Caco-2 (cell line): ENCODE measurements around the gene ZNF222. TPM values are rescaled to one million over a fixed set of nuclear protein-coding genes. Genes with fewer than 3 reads are reported as not detected.

ENCODE experiments used
- BruUV-seq: library from RNA; stranded (reverse); fragments of 400-500 nt; replicated peaks from 2 replicates; lab custom pipeline; 2021; lab: Mats Ljungman, UMichigan
- CTCF ChIA-PET: fragments of 300-600 bp; sonication (Branson Sonifier 250); formaldehyde crosslinking; loops from one replicate; lab custom pipeline; 2022; ENCODE audit warnings: antibody characterized with exemption; lab: Charles Lee
- POLR2A ChIA-PET: fragments of 300-600 bp; sonication (Branson Sonifier 250); formaldehyde crosslinking; loops from one replicate; lab custom pipeline; 2022; ENCODE audit warnings: antibody characterized with exemption; lab: Charles Lee
- DNase-seq, 2 experiments: peaks; one replicate each; pipeline versions ENCODE4 v3.0.0 to v3.0.0-alpha.2; 2020 to 2022
- H3K27me3 ChIP-seq: replicated peaks from 2 replicates; pipeline ENCODE4 v1.6.0; 2011; ENCODE audit warnings: low read length; ENCODE audit not compliant: control insufficient read depth, insufficient read depth
- H3K36me3 ChIP-seq: 2 replicates; pipeline ENCODE4 v1.5.1; 2011; ENCODE audit warnings: low read length; ENCODE audit not compliant: control insufficient read depth, insufficient read depth
- H3K4me1 ChIP-seq: fragments of 250-450 bp; sonication (Bioruptor Pico); 2 replicates; pipeline ENCODE4 v1.5.1; 2020; ENCODE audit warnings: mild to moderate bottlenecking
- H3K4me3 ChIP-seq: 2 replicates; pipeline ENCODE4 v1.5.1; 2011; ENCODE audit warnings: low read depth, mild to moderate bottlenecking, control low read depth, low read length
- H3K9me3 ChIP-seq: fragments of 250-450 bp; sonication (Bioruptor Pico); 2 replicates; pipeline ENCODE4 v1.5.1; 2020; ENCODE audit warnings: mild to moderate bottlenecking, moderate library complexity
- H3K27ac Mint-ChIP-seq: one replicate; pipeline ENCODE4 v1.8.0; 2022; ENCODE audit warnings: mixed read lengths; ENCODE audit not compliant: unreplicated experiment
- H3K27me3 Mint-ChIP-seq: one replicate; pipeline ENCODE4 v1.8.0; 2022; ENCODE audit warnings: mixed read lengths; ENCODE audit not compliant: insufficient read depth, unreplicated experiment
- H3K36me3 Mint-ChIP-seq: one replicate; pipeline ENCODE4 v1.8.0; 2022; ENCODE audit warnings: mild to moderate bottlenecking, mixed read lengths; ENCODE audit not compliant: insufficient read depth, unreplicated experiment
- H3K4me1 Mint-ChIP-seq: one replicate; pipeline ENCODE4 v1.8.0; 2022; ENCODE audit warnings: low read depth, mixed read lengths; ENCODE audit not compliant: unreplicated experiment
- H3K4me3 Mint-ChIP-seq: one replicate; pipeline ENCODE4 v1.8.0; 2022; ENCODE audit warnings: mild to moderate bottlenecking, moderate library complexity, mixed read lengths; ENCODE audit not compliant: unreplicated experiment
- H3K9me3 Mint-ChIP-seq: one replicate; pipeline ENCODE4 v1.8.0; 2022; ENCODE audit warnings: mixed read lengths; ENCODE audit not compliant: unreplicated experiment
- CTCF ChIP-seq, 2 experiments: fragments of 200-600 bp in 1 of 2; IDR thresholded peaks; 1 replicate in 1 of 2; 2 replicates in 1 of 2; pipeline versions ENCODE4 v1.5.1 to v1.8.0; 2011 to 2022; ENCODE audit warnings: antibody characterized with exemption in 1 of 2, control low read depth in 1 of 2, inconsistent platforms in 1 of 2, low read depth in 1 of 2, low read length in 1 of 2, mild to moderate bottlenecking in 1 of 2, moderate library complexity in 1 of 2; ENCODE audit not compliant: insufficient read depth in 1 of 2, severe bottlenecking in 1 of 2, unreplicated experiment in 1 of 2
- intact Hi-C: fragments of 100-400 bp; cut with micrococcal nuclease; formaldehyde crosslinking; loops from one replicate; pipeline ENCODE4 v1.10.0; 2022; ENCODE audit not compliant: unreplicated experiment
- total RNA-seq: library from RNA; stranded (reverse); gene quantifications from 2 replicates; pipeline ENCODE4 v1.2.3, GENCODE V29; 2022

The ZNF222 gene
- total RNA-seq, 1 experiment from 2014 or later: 4.4 TPM

- H3K27me3 Mint-ChIP-seq: no peaks in the 10 kb centered on the region
- H3K4me1 Mint-ChIP-seq: no peaks in the 10 kb centered on the region
- peaks cover 49% of the 10 kb centered on the region for H3K36me3 Mint-ChIP-seq
- Histone ChIP-seq H3K4me1 (no peaks in the 10 kb centered on the region), H3K36me3 (peaks cover 5% of the 10 kb centered on the region), H3K9me3 (peaks cover 4% of the 10 kb centered on the region), H3K27me3 (no peaks in the 10 kb centered on the region), H3K4me3 (no peak overlapping the region)
- TF ChIP-seq CTCF (IDR thresholded peaks at IDR 0.05; ENCODE audit: insufficient read depth in 1 of 2, low read depth in 1 of 2, low read length in 1 of 2, severe bottlenecking in 1 of 2, unreplicated experiment in 1 of 2): no peak
- DNase-seq: no peak
- BruUV-seq: no TSS peak
- CTCF ChIA-PET: no interaction called here
- intact Hi-C loops: no loop called here
- peaks cover 3% of the 10 kb centered on the region for H3K9me3 Mint-ChIP-seq
- H3K4me3 Mint-ChIP-seq: no peak overlapping the region
- POLR2A ChIA-PET: no interaction called here
- H3K27ac Mint-ChIP-seq: no peak overlapping the region
These were observed 35.9 kb downstream of the ZNF222 start for GRCh38 chr19:44061038-44061437.

GRCh38 chr19:44066305-44066704 lies 41.1 kb downstream of the ZNF222 start:
- H3K4me1 Mint-ChIP-seq: peaks cover 2% of the 10 kb centered on the region
- H3K27ac Mint-ChIP-seq: no peak overlapping the region
- H3K27me3 ChIP-seq: no peaks in the 10 kb centered on the region
- H3K36me3 Mint-ChIP-seq: peaks cover 49% of the 10 kb centered on the region
- DNase-seq: no peak
- no TSS peak for BruUV-seq
- no peak overlapping the region for H3K4me3 ChIP-seq
- no peaks in the 10 kb centered on the region for H3K27me3 Mint-ChIP-seq
- H3K4me1 ChIP-seq: no peaks in the 10 kb centered on the region
- no peak for TF ChIP-seq CTCF (IDR thresholded peaks at IDR 0.05; ENCODE audit: insufficient read depth in 1 of 2, low read depth in 1 of 2, low read length in 1 of 2, severe bottlenecking in 1 of 2, unreplicated experiment in 1 of 2)
- peaks cover 8% of the 10 kb centered on the region for H3K36me3 ChIP-seq
- POLR2A ChIA-PET: no interaction called here
- peaks cover 34% of the 10 kb centered on the region for H3K9me3 Mint-ChIP-seq
- intact Hi-C loops: no loop called here
- H3K4me3 Mint-ChIP-seq: no peak overlapping the region
- CTCF ChIA-PET: no interaction called here
- H3K9me3 ChIP-seq: peaks cover 15% of the 10 kb centered on the region

GRCh38 chr19:44069415-44069814 lies 44.2 kb downstream of the ZNF222 start:
- Histone ChIP-seq H3K36me3 (peaks cover 7% of the 10 kb centered on the region), H3K9me3 (peaks cover 15% of the 10 kb centered on the region), H3K4me3 (no peak overlapping the region), H3K4me1 (peaks cover 3% of the 10 kb centered on the region; the same call in 1 of the 2 replicates), H3K27me3 (no peaks in the 10 kb centered on the region)
- BruUV-seq: no TSS peak
- intact Hi-C loops: no loop called here
- ChIA-PET POLR2A (no interaction called here), CTCF (interaction anchor here (0.7 kb wide), 1 partner anchor 26 kb away, joined by 3 read pairs; no protein-coding TSS in a partner anchor)
- Mint-ChIP-seq H3K4me3 (no peak overlapping the region), H3K9me3 (peaks cover 41% of the 10 kb centered on the region), H3K27ac (no peak overlapping the region), H3K4me1 (peaks cover 14% of the 10 kb centered on the region), H3K36me3 (peaks cover 41% of the 10 kb centered on the region), H3K27me3 (no peaks in the 10 kb centered on the region)
- TF ChIP-seq CTCF (IDR thresholded peaks at IDR 0.05; ENCODE audit: insufficient read depth in 1 of 2, low read depth in 1 of 2, low read length in 1 of 2, severe bottlenecking in 1 of 2, unreplicated experiment in 1 of 2): no peak
- DNase-seq: no peak
